ENCODE results near the gene THADA. TPM values are rescaled to one million over a fixed set of nuclear protein-coding genes. Genes with fewer than 3 reads are reported as not detected.
"Not testable (repeated sequence)": the region's sequence is repeated elsewhere in the genome, so short reads cannot be mapped to it uniquely, and the experiment has no call there.

Gene THADA
- total RNA-seq, 2 donors from 2014 or later, result 41.1 to 54.3 TPM

DNA sequence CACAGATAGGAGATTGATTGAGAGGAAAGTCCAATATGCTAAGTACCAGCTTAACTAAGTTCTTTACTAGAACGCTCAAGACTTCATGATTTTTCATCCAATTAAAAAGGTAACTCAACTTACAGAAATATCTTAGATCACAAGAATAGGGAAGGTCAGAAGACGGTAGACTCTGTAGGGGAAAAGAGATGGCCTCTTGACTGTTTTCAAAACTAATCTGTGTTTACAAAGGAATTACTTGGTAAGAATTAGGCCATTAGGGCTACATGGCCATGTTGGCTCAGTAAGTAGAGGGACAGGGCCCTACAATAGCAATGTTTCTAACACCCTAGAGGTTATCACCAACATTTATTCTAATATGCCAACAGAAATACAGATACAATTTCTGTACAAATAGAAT is 196.7 kb downstream of the THADA start:
- no peak for DNase-seq (ENCODE audit: low spot score)
- intact Hi-C loops (cut with DNase I), result no loop called here
- 99% methylated on average over 2 of the region's 2 CpGs for WGBS
- Histone ChIP-seq H3K27me3 (replicated peaks; ENCODE audit: insufficient read depth) (no peaks in the 10 kb centered on the region), H3K36me3 (no peaks in the 10 kb centered on the region), H3K9me3 (no peaks in the 10 kb centered on the region), H3K4me3 (no peak overlapping the region), H3K27ac (peak overlapping the region; percentile 5 to 36), H3K4me1 (replicated peaks) (no peaks in the 10 kb centered on the region)
- TF ChIP-seq POLR2AphosphoS5 (IDR thresholded peaks at IDR 0.05), result no peak
- TF ChIP-seq, protein P1, sequence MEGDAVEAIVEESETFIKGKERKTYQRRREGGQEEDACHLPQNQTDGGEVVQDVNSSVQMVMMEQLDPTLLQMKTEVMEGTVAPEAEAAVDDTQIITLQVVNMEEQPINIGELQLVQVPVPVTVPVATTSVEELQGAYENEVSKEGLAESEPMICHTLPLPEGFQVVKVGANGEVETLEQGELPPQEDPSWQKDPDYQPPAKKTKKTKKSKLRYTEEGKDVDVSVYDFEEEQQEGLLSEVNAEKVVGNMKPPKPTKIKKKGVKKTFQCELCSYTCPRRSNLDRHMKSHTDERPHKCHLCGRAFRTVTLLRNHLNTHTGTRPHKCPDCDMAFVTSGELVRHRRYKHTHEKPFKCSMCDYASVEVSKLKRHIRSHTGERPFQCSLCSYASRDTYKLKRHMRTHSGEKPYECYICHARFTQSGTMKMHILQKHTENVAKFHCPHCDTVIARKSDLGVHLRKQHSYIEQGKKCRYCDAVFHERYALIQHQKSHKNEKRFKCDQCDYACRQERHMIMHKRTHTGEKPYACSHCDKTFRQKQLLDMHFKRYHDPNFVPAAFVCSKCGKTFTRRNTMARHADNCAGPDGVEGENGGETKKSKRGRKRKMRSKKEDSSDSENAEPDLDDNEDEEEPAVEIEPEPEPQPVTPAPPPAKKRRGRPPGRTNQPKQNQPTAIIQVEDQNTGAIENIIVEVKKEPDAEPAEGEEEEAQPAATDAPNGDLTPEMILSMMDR (IDR thresholded peaks at IDR 0.05), result no peak
- no peak for TF ChIP-seq POLR2A (IDR thresholded peaks at IDR 0.05)

GRCh38 chr2:43397821-43398220 is 198.0 kb downstream of the THADA start:
- intact Hi-C loops (cut with DNase I), result no loop called here
- H3K4me1 ChIP-seq (replicated peaks), result no peaks in the 10 kb centered on the region
- no peak overlapping the region for H3K4me3 ChIP-seq

GRCh38 chr2:43397411-43397810 is 198.4 kb downstream of the THADA start:
- DNase-seq (ENCODE audit: low spot score), result no peak
- H3K27ac ChIP-seq, result no peak overlapping the region
- H3K4me1 ChIP-seq (replicated peaks), result no peaks in the 10 kb centered on the region
- no peaks in the 10 kb centered on the region for H3K36me3 ChIP-seq
- no peaks in the 10 kb centered on the region for H3K27me3 ChIP-seq (replicated peaks; ENCODE audit: insufficient read depth)
- intact Hi-C loops (cut with DNase I), result no loop called here
- H3K9me3 ChIP-seq, result no peaks in the 10 kb centered on the region
- H3K4me3 ChIP-seq, result no peak overlapping the region
- TF ChIP-seq POLR2AphosphoS5 (IDR thresholded peaks at IDR 0.05) (no peak), POLR2A (IDR thresholded peaks at IDR 0.05) (no peak)
- TF ChIP-seq, protein P1 (IDR thresholded peaks at IDR 0.05), result no peak
- 68% methylated on average over 2 of the region's 2 CpGs for WGBS

More at GRCh38 chr2:43397821-43398220, 198.0 kb downstream of the THADA start:
- TF ChIP-seq POLR2AphosphoS5 (IDR thresholded peaks at IDR 0.05), result no peak
- 90% methylated on average over 5 of the region's 5 CpGs for WGBS
- no peak for DNase-seq (ENCODE audit: low spot score)
- H3K9me3 ChIP-seq, result no peaks in the 10 kb centered on the region
- no peaks in the 10 kb centered on the region for H3K36me3 ChIP-seq
- no peak overlapping the region for H3K27ac ChIP-seq
- H3K27me3 ChIP-seq (replicated peaks; ENCODE audit: insufficient read depth), result no peaks in the 10 kb centered on the region

- H3K27ac ChIP-seq; H3K4me3 ChIP-seq; H3K36me3 ChIP-seq; DNase-seq (ENCODE audit: low spot score); intact Hi-C loops (cut with DNase I); H3K9me3 ChIP-seq; H3K4me1 ChIP-seq (replicated peaks); H3K27me3 ChIP-seq (replicated peaks; ENCODE audit: insufficient read depth): not testable (repeated sequence)
- WGBS, result 92% methylated on average over 8 of the region's 8 CpGs
Measured at GRCh38 chr2:43396344-43396743, 199.5 kb downstream of the THADA start.

- H3K9me3 ChIP-seq, result no peaks in the 10 kb centered on the region
- no peaks in the 10 kb centered on the region for H3K36me3 ChIP-seq
- peaks cover 4% of the 10 kb centered on the region for H3K4me1 ChIP-seq (replicated peaks)
- 83% methylated on average over 2 of the region's 2 CpGs for WGBS
- H3K27ac ChIP-seq, result no peak overlapping the region
- DNase-seq (ENCODE audit: low spot score), result no peak
- H3K27me3 ChIP-seq (replicated peaks; ENCODE audit: insufficient read depth), result no peaks in the 10 kb centered on the region
- TF ChIP-seq POLR2AphosphoS5 (IDR thresholded peaks at IDR 0.05) (no peak), POLR2A (IDR thresholded peaks at IDR 0.05) (no peak)
- TF ChIP-seq, protein P1 (IDR thresholded peaks at IDR 0.05), result no peak
- no peak overlapping the region for H3K4me3 ChIP-seq
- intact Hi-C loops (cut with DNase I), result no loop called here
Measured at GRCh38 chr2:43393918-43394317, 201.9 kb downstream of the THADA start.

DNA sequence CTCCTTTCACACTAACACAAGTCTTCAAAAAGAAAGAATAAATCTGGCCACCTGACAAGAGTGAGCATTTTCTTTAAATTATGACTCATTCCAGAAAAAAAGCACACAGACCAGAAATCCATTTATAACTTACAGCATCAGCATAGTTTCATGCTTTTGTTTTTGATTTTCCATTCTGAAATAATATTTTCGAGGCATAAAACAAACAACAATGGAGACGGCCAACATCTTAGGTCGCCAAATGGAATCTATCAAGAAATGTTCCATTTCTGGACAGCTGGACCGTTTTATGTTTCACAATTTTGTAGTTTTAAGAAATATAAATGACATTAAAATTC is 204.0 kb downstream of the THADA start:
- WGBS, result 59% methylated on average over 4 of the region's 4 CpGs
- intact Hi-C loops (cut with DNase I), result no loop called here
- peak overlapping the region; percentile 13 to 22 for H3K27ac ChIP-seq

More for the DNA sequence above, 204.0 kb downstream of the THADA start:
- H3K36me3 ChIP-seq, result no peaks in the 10 kb centered on the region
- H3K27me3 ChIP-seq (replicated peaks; ENCODE audit: insufficient read depth), result no peaks in the 10 kb centered on the region
- no peak for DNase-seq (ENCODE audit: low spot score)
- H3K4me1 ChIP-seq (replicated peaks), result peaks cover 4% of the 10 kb centered on the region
- H3K9me3 ChIP-seq, result no peaks in the 10 kb centered on the region
- TF ChIP-seq POLR2AphosphoS5 (IDR thresholded peaks at IDR 0.05), result no peak
- TF ChIP-seq POLR2A (IDR thresholded peaks at IDR 0.05), result no peak
- TF ChIP-seq, protein P1 (IDR thresholded peaks at IDR 0.05), result no peak
- H3K4me3 ChIP-seq, result no peak overlapping the region
